H1 (cell line): ENCODE measurements around the gene IL18RAP. TPM values are rescaled to one million over a fixed set of nuclear protein-coding genes. Genes with fewer than 3 reads are reported as not detected.

ENCODE experiments used
- CTCF ChIA-PET: fragments of 300-600 bp; sonication (Branson Sonifier 250); formaldehyde crosslinking; loops from one replicate; lab custom pipeline; 2021; ENCODE audit not compliant: partially characterized antibody; lab: Charles Lee
- POLR2A ChIA-PET: fragments of 300-600 bp; sonication (Branson Sonifier 250); formaldehyde crosslinking; loops from one replicate; lab custom pipeline; 2021; ENCODE audit warnings: inconsistent platforms; ENCODE audit not compliant: partially characterized antibody; lab: Charles Lee
- DNase-seq, 2 experiments: peaks; one replicate each; pipeline versions ENCODE4 v3.0.0 to v3.0.0-alpha.2; 2010 to 2022; ENCODE audit warnings: low spot score in 2 of 2, low read depth in 1 of 2, mixed read lengths in 1 of 2
- FAIRE-seq: peaks from 2 replicates; lab custom pipeline; 2011; peaks lifted over from hg19 to GRCh38; lab: Jason Lieb, UNC
- H2AFZ ChIP-seq: 2 replicates; pipeline ENCODE4 v1.8.1; 2012; ENCODE audit warnings: low read length, inconsistent platforms
- H2AK5ac ChIP-seq: 2 replicates; pipeline ENCODE4 v1.6.1; 2013; ENCODE audit warnings: low read depth, low read length
- H2BK120ac ChIP-seq: replicated peaks from 2 replicates; pipeline ENCODE3; 2013; ENCODE audit warnings: low read depth, low read length, inconsistent platforms
- H2BK12ac ChIP-seq: 2 replicates; pipeline ENCODE4 v1.6.1; 2013; ENCODE audit warnings: low read depth, low read length
- H2BK15ac ChIP-seq: 2 replicates; pipeline ENCODE4 v1.6.1; 2013; ENCODE audit warnings: low read length
- H2BK20ac ChIP-seq: 2 replicates; pipeline ENCODE4 v1.6.1; 2013; ENCODE audit warnings: low read length
- H2BK5ac ChIP-seq: 2 replicates; pipeline ENCODE4 v1.6.1; 2013; ENCODE audit warnings: low read depth, low read length
- H3K14ac ChIP-seq: 2 replicates; pipeline ENCODE4 v1.6.1; 2013; ENCODE audit warnings: inconsistent platforms; ENCODE audit not compliant: insufficient read length
- H3K18ac ChIP-seq: 2 replicates; pipeline ENCODE4 v1.6.1; 2013; ENCODE audit warnings: low read length; ENCODE audit errors: extremely low read depth
- H3K23ac ChIP-seq: 2 replicates; pipeline ENCODE4 v1.6.1; 2013; ENCODE audit warnings: inconsistent platforms; ENCODE audit not compliant: insufficient read length
- H3K23me2 ChIP-seq: 2 replicates; pipeline ENCODE4 v1.6.1; 2013; ENCODE audit warnings: low read depth, low read length
- H3K27ac ChIP-seq: 2 replicates; pipeline ENCODE4 v1.6.1; 2011; ENCODE audit warnings: low read depth, low read length, inconsistent platforms
- H3K27me3 ChIP-seq, 4 experiments: replicated peaks in 1 of 4; 1 replicate in 1 of 4; 2 replicates in 3 of 4; pipeline versions ENCODE4 v1.6.1 to v1.8.1; 2011 to 2013; ENCODE audit warnings: low read length in 3 of 4, mild to moderate bottlenecking in 3 of 4, inconsistent platforms in 2 of 4, mixed read lengths in 2 of 4, moderate library complexity in 1 of 4; ENCODE audit not compliant: control insufficient read depth in 3 of 4, insufficient read depth in 3 of 4; ENCODE audit errors: extremely low read depth in 1 of 4
- H3K36me3 ChIP-seq, 4 experiments: 2 replicates each; pipeline versions ENCODE4 v1.6.1 to v1.8.1; 2011 to 2013; ENCODE audit warnings: mild to moderate bottlenecking in 4 of 4, low read length in 3 of 4, moderate library complexity in 2 of 4, control low read depth in 1 of 4, inconsistent platforms in 1 of 4; ENCODE audit not compliant: insufficient read depth in 4 of 4, control insufficient read depth in 2 of 4
- H3K4ac ChIP-seq: replicated peaks from 2 replicates; pipeline ENCODE3; 2013; ENCODE audit warnings: low read length, low read depth, mixed read lengths, inconsistent platforms; ENCODE audit not compliant: insufficient read length
- H3K4me1 ChIP-seq, 4 experiments: replicated peaks in 1 of 4; 1 replicate in 1 of 4; 2 replicates in 3 of 4; pipeline versions ENCODE4 v1.6.1 to v1.8.1; 2011 to 2013; ENCODE audit warnings: low read length in 3 of 4, inconsistent platforms in 2 of 4, mixed read lengths in 1 of 4; ENCODE audit not compliant: insufficient read depth in 4 of 4, control insufficient read depth in 3 of 4
- H3K4me2 ChIP-seq, 2 experiments: 2 replicates each; pipeline versions ENCODE4 v1.6.1 to v1.8.1; 2011 to 2013; ENCODE audit warnings: low read depth in 2 of 2, low read length in 2 of 2, control low read depth in 1 of 2, inconsistent platforms in 1 of 2, mild to moderate bottlenecking in 1 of 2; ENCODE audit not compliant: insufficient read depth in 1 of 2
- H3K4me3 ChIP-seq, 4 experiments: fragments of 200-600, 300-600 bp in 1 of 4; sonication (generic), shearing (Covaris generic), sonication (Bioruptor Twin) in 1 of 4; 2 replicates each; pipeline versions ENCODE4 v1.5.1 to v1.8.1; 2011 to 2016; ENCODE audit warnings: low read length in 4 of 4, low read depth in 3 of 4, control low read depth in 2 of 4, inconsistent platforms in 2 of 4, mild to moderate bottlenecking in 2 of 4, mixed read lengths in 1 of 4, moderate library complexity in 1 of 4; ENCODE audit not compliant: insufficient read depth in 2 of 4; ENCODE audit errors: extremely low read depth in 1 of 4
- H3K56ac ChIP-seq: replicated peaks from 2 replicates; pipeline ENCODE3; 2013; ENCODE audit warnings: low read depth, mild to moderate bottlenecking, mixed read lengths, low read length, inconsistent platforms; ENCODE audit not compliant: insufficient read length
- H3K79me1 ChIP-seq: 2 replicates; pipeline ENCODE4 v1.6.1; 2013; ENCODE audit warnings: low read depth, low read length, control low read depth
- H3K79me2 ChIP-seq, 2 experiments: 2 replicates each; pipeline versions ENCODE4 v1.6.1 to v1.8.1; 2012 to 2013; ENCODE audit warnings: low read length in 2 of 2, mild to moderate bottlenecking in 2 of 2, inconsistent platforms in 1 of 2; ENCODE audit not compliant: insufficient read depth in 2 of 2, control insufficient read depth in 1 of 2
- H3K9ac ChIP-seq, 4 experiments: replicated peaks in 1 of 4; 1 replicate in 1 of 4; 2 replicates in 3 of 4; pipeline versions ENCODE4 v1.6.1 to v1.8.1; 2011 to 2013; ENCODE audit warnings: low read depth in 3 of 4, low read length in 3 of 4, control low read depth in 2 of 4, mild to moderate bottlenecking in 2 of 4, moderate library complexity in 2 of 4, inconsistent platforms in 1 of 4; ENCODE audit errors: extremely low read depth in 1 of 4
- H3K9me3 ChIP-seq, 2 experiments: 2 replicates each; pipeline versions ENCODE4 v1.6.1 to v1.8.1; 2012 to 2013; ENCODE audit warnings: mild to moderate bottlenecking in 2 of 2, moderate library complexity in 2 of 2, control low read depth in 1 of 2, inconsistent platforms in 1 of 2, low read depth in 1 of 2, low read length in 1 of 2, mixed read lengths in 1 of 2; ENCODE audit not compliant: insufficient read depth in 2 of 2
- H4K20me1 ChIP-seq, 2 experiments: replicated peaks in 1 of 2; 2 replicates each; pipeline versions ENCODE3 to v1.8.1; 2011 to 2013; ENCODE audit warnings: inconsistent platforms in 2 of 2, low read length in 2 of 2, mild to moderate bottlenecking in 1 of 2; ENCODE audit not compliant: insufficient read depth in 2 of 2, control insufficient read depth in 1 of 2
- H4K5ac ChIP-seq: 2 replicates; pipeline ENCODE4 v1.6.1; 2013; ENCODE audit warnings: low read length, low read depth, mixed read lengths, inconsistent platforms; ENCODE audit not compliant: insufficient read length
- H4K8ac ChIP-seq: 2 replicates; pipeline ENCODE4 v1.8.0; 2013; ENCODE audit warnings: mild to moderate bottlenecking, moderate library complexity, low read length, inconsistent platforms; ENCODE audit not compliant: insufficient read depth; ENCODE audit errors: extremely low read depth
- H4K91ac ChIP-seq: replicated peaks from 2 replicates; pipeline ENCODE3; 2013; ENCODE audit warnings: low read length, mixed read lengths, inconsistent platforms; ENCODE audit not compliant: insufficient read length
- BCL11A ChIP-seq, 2 experiments: IDR thresholded peaks; one replicate each; pipeline ENCODE4 v1.6.1; 2011; ENCODE audit warnings: low read depth in 2 of 2, low read length in 2 of 2, mild to moderate bottlenecking in 2 of 2
- CREB1 ChIP-seq: IDR thresholded peaks from 2 replicates; pipeline ENCODE4 v1.6.1; 2012; ENCODE audit warnings: inconsistent platforms
- EZH2 ChIP-seq: fragments of 200-600 bp; sonication (generic); IDR thresholded peaks from 2 replicates; pipeline ENCODE4 v1.7.1; 2012; ENCODE audit warnings: low read depth, mild to moderate bottlenecking, moderate library complexity, low read length, inconsistent platforms; ENCODE audit not compliant: severe bottlenecking
- HDAC2 ChIP-seq, 2 experiments: fragments of 300-600 bp in 1 of 2; sonication (generic) in 1 of 2; IDR thresholded peaks; 2 replicates each; pipeline ENCODE4 v1.6.1; 2011 to 2012; ENCODE audit warnings: low read depth in 2 of 2, low read length in 2 of 2, mild to moderate bottlenecking in 2 of 2, moderate library complexity in 2 of 2, borderline replicate concordance in 1 of 2, inconsistent platforms in 1 of 2
- MAFK ChIP-seq: IDR thresholded peaks from 2 replicates; pipeline ENCODE4 v1.6.1; 2012; ENCODE audit warnings: low read depth, mild to moderate bottlenecking, improper control_type of control experiment, low read length
- PHF8 ChIP-seq: fragments of 200-600 bp; sonication (generic); conservative IDR thresholded peaks from 2 replicates; pipeline ENCODE4 v1.7.1; 2012; ENCODE audit warnings: low read depth, mild to moderate bottlenecking, inconsistent platforms, low read length, moderate library complexity
- POLR2AphosphoS5 ChIP-seq: IDR thresholded peaks from 2 replicates; pipeline ENCODE4 v1.6.1; 2011; ENCODE audit warnings: low read depth, low read length
- RAD21 ChIP-seq, 2 experiments: IDR thresholded peaks in 1 of 2; conservative IDR thresholded peaks in 1 of 2; 2 replicates each; pipeline ENCODE4 v1.6.1; 2011; ENCODE audit warnings: low read depth in 2 of 2, low read length in 2 of 2, improper control_type of control experiment in 1 of 2, inconsistent platforms in 1 of 2, mild to moderate bottlenecking in 1 of 2, moderate library complexity in 1 of 2
- RXRA ChIP-seq: IDR thresholded peaks from 2 replicates; pipeline ENCODE4 v1.6.1; 2011; ENCODE audit warnings: low read depth, mild to moderate bottlenecking, low read length, moderate library complexity; ENCODE audit not compliant: insufficient read depth
- SP2 ChIP-seq: IDR thresholded peaks from 2 replicates; pipeline ENCODE4 v1.6.1; 2012; ENCODE audit warnings: mild to moderate bottlenecking, low read length, inconsistent platforms
- USF2 ChIP-seq: IDR thresholded peaks from 2 replicates; pipeline ENCODE4 v1.6.1; 2011; ENCODE audit warnings: low read length, improper control_type of control experiment
- YY1 ChIP-seq: IDR thresholded peaks from 2 replicates; pipeline ENCODE4 v1.6.1; 2011; ENCODE audit warnings: low read depth, mild to moderate bottlenecking, low read length
- WGBS, 2 experiments: shearing (Covaris generic) in 1 of 2; methylation state at CpG; one replicate each; pipeline versions ENCODE4 v1.1.6 to v1.1.7; 2013 to 2015; ENCODE audit warnings: low lambda C conversion rate in 2 of 2, mixed read lengths in 2 of 2, inconsistent platforms in 1 of 2, low coverage in 1 of 2, missing lambda C conversion rate in 1 of 2; ENCODE audit not compliant: insufficient replicate concordance in 2 of 2, insufficient coverage in 1 of 2, insufficient read length in 1 of 2; ENCODE audit errors: extremely low coverage in 1 of 2, missing lambda C conversion rate in 1 of 2; 5-methylcytosine and 5-hydroxymethylcytosine counted together
- polyA plus RNA-seq, 7 experiments: library from polyadenylated mRNA; depleted of rRNA in 3 of 7; stranded (reverse) in 5 of 7; unstranded in 2 of 7; fragments of >200 nt in 5 of 7; fragments of 200-250 nt in 2 of 7; gene quantifications; 1 replicate in 5 of 7; 2 replicates in 1 of 7; 4 replicates in 1 of 7; pipeline versions ENCODE4 v1.2.1 to v1.2.3, GENCODE V29; 2011 to 2013; ENCODE audit warnings: missing spikeins in 2 of 7, mixed read lengths in 2 of 7
- total RNA-seq: library from RNA; stranded (reverse); fragmentation: NEBNext Ultra II Directional; extraction: Animal tissue kit (Norgen Biotek cat#: 25700); gene quantifications from 2 replicates; pipeline ENCODE4 v1.2.1, GENCODE V29; 2021

IL18RAP gene
- total and polyA plus RNA-seq, 2 of the 8 experiments (the other 6 are each of a cell fraction or from before 2014, with no cell fraction given): not detected

GRCh38 chr2:102425441-102426132, 2.6 kb downstream of the IL18RAP start:
- H3K56ac ChIP-seq: no peak overlapping the region
- no peak overlapping the region for H3K4ac ChIP-seq
- H3K9me3 ChIP-seq: no peaks in the 10 kb centered on the region
- H3K18ac ChIP-seq: no peak overlapping the region
- no peak overlapping the region for H2BK20ac ChIP-seq
- no peak overlapping the region for H3K23ac ChIP-seq
- H3K79me2 ChIP-seq: no peaks in the 10 kb centered on the region
- H3K4me1 ChIP-seq: no peaks in the 10 kb centered on the region
- H2BK120ac ChIP-seq: no peak overlapping the region
- H4K20me1 ChIP-seq: no peaks in the 10 kb centered on the region
- H3K4me2 ChIP-seq: no peak overlapping the region
- no peak overlapping the region for H4K5ac ChIP-seq
- no peak overlapping the region for H2BK5ac ChIP-seq
- H3K27ac ChIP-seq: no peak overlapping the region
- H2BK15ac ChIP-seq: no peak overlapping the region
- no peak for DNase-seq
- no peaks in the 10 kb centered on the region for H3K23me2 ChIP-seq
- no peak overlapping the region for H4K8ac ChIP-seq
- POLR2A ChIA-PET: no interaction called here
- H3K4me3 ChIP-seq: no peak overlapping the region
- no peaks in the 10 kb centered on the region for H3K79me1 ChIP-seq
- H3K14ac ChIP-seq: no peak overlapping the region
- H3K36me3 ChIP-seq: no peaks in the 10 kb centered on the region
- H3K27me3 ChIP-seq: no peaks in the 10 kb centered on the region
- H3K9ac ChIP-seq: no peak overlapping the region
- H2AK5ac ChIP-seq: no peak overlapping the region
- WGBS, 2 experiments: 89% methylated on average over 5 of the region's 5 CpGs; no CpG with 5 or more reads in 1 of the 2 experiments
- CTCF ChIA-PET: interaction anchor here (0.8 to 1.7 kb wide), 2 partner anchors 26 to 124 kb away, joined by 3 to 4 read pairs; no protein-coding TSS in a partner anchor
- no peak overlapping the region for H4K91ac ChIP-seq
- FAIRE-seq: no peak
- no peak overlapping the region for H2AFZ ChIP-seq
- no peak overlapping the region for H2BK12ac ChIP-seq
- TF ChIP-seq PHF8 (no peak), CREB1 (no peak), MAFK (no peak), BCL11A (IDR thresholded peaks at IDR 0.05; ENCODE audit: low read depth in 2 of 2, low read length in 2 of 2) (no peak), RXRA (no peak), POLR2AphosphoS5 (no peak), SP2 (no peak), HDAC2 (IDR thresholded peaks at IDR 0.05; ENCODE audit: borderline replicate concordance in 1 of 2, low read depth in 2 of 2, low read length in 2 of 2) (no peak), EZH2 (no peak), YY1 (no peak), USF2 (no peak), RAD21 (IDR thresholded peaks at IDR 0.05 in 1 of 2, conservative IDR thresholded peaks at IDR 0.05 in 1 of 2; ENCODE audit: low read depth in 2 of 2, low read length in 2 of 2) (no peak)
